ENCODE data around the gene AGPAT2.

The AGPAT2 gene

GRCh38 chr9:136624184-136624951 is 62.9 kb downstream of the AGPAT2 start:
- Mint-ChIP-seq H3K36me3 (ENCODE audit: insufficient read depth) (no peaks in the 10 kb centered on the region), H3K4me1 (ENCODE audit: low read depth in 2 of 2) (peaks cover 4 to 6% of the 10 kb centered on the region in 2 donors), H3K27ac (no peak overlapping the region), H3K4me3 (no peak overlapping the region), H3K9me3 (no peaks in the 10 kb centered on the region), H3K27me3 (peaks cover 0 to 30% of the 10 kb centered on the region in 2 donors)
- DNase-seq = no peak
- no peak for ATAC-seq (replicated peaks)

GRCh38 chr9:136623842-136624183 is 63.4 kb downstream of the AGPAT2 start:
- ATAC-seq (replicated peaks) = no peak
- Mint-ChIP-seq H3K27ac (no peak overlapping the region), H3K4me3 (no peak overlapping the region), H3K36me3 (ENCODE audit: insufficient read depth) (peaks cover 4% of the 10 kb centered on the region), H3K9me3 (no peaks in the 10 kb centered on the region), H3K27me3 (peaks cover 0 to 36% of the 10 kb centered on the region in 2 donors), H3K4me1 (ENCODE audit: low read depth in 2 of 2) (peaks cover 9 to 12% of the 10 kb centered on the region in 2 donors)
- DNase-seq = no peak
